Measurements from ENCODE around the gene LIPI.

The LIPI gene

DNA sequence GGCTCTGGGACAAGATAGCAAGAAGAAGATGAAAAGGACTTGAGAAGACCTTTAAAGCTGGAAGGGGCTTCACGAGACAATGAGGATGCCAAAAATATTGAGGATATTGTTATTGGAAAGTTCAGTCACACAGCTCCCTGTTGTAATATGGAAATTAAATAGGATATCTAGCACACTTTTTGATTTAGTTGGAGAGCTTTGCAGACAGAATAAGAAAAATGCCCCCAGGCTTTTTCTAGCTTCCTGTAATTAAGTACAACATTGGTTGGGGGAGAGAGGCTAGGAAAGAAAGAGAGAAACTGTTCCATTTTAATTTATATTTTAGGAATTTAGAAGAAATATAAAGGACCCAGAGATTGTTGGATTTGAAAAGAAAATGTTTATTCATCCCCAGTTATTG is 32.7 kb upstream of the LIPI start (continued):
- TF ChIP-seq, protein P1, sequence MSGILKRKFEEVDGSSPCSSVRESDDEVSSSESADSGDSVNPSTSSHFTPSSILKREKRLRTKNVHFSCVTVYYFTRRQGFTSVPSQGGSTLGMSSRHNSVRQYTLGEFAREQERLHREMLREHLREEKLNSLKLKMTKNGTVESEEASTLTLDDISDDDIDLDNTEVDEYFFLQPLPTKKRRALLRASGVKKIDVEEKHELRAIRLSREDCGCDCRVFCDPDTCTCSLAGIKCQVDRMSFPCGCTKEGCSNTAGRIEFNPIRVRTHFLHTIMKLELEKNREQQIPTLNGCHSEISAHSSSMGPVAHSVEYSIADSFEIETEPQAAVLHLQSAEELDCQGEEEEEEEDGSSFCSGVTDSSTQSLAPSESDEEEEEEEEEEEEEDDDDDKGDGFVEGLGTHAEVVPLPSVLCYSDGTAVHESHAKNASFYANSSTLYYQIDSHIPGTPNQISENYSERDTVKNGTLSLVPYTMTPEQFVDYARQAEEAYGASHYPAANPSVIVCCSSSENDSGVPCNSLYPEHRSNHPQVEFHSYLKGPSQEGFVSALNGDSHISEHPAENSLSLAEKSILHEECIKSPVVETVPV (CRISPR knock-in tag; IDR thresholded peaks at IDR 0.05): no peak
- no peak for TF ChIP-seq PPARA (CRISPR knock-in tag; IDR thresholded peaks at IDR 0.05; ENCODE audit: borderline replicate concordance)

DNA sequence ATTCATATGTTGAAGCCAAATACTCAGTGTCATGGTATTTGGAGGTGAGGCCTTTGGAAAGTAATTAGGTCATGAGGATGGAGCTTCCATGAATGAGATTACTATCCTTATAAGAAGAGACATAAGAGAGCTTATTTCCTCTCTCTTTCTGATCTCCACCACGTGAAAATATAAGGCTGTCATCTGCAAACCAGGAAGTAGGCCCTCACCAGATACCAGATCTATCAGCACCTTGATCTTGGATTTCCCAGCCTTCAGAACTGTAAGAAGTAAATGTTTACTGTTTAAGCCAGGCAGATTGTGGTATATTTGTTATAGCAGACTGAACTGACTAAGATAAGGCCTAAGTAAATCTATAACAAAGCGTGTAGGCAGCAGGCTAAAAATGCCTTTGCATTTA is 30.5 kb upstream of the LIPI start:
- ATAC-seq: no peak
- no peak for TF ChIP-seq ARNTL (CRISPR knock-in tag; IDR thresholded peaks at IDR 0.05; ENCODE audit: borderline replicate concordance, low read depth)
- TF ChIP-seq, protein P2, sequence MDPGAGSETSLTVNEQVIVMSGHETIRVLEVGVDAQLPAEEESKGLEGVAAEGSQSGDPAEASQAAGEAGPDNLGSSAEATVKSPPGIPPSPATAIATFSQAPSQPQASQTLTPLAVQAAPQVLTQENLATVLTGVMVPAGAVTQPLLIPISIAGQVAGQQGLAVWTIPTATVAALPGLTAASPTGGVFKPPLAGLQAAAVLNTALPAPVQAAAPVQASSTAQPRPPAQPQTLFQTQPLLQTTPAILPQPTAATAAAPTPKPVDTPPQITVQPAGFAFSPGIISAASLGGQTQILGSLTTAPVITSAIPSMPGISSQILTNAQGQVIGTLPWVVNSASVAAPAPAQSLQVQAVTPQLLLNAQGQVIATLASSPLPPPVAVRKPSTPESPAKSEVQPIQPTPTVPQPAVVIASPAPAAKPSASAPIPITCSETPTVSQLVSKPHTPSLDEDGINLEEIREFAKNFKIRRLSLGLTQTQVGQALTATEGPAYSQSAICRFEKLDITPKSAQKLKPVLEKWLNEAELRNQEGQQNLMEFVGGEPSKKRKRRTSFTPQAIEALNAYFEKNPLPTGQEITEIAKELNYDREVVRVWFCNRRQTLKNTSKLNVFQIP (CRISPR knock-in tag; IDR thresholded peaks at IDR 0.05; ENCODE audit: borderline replicate concordance, low read depth): no peak

DNA sequence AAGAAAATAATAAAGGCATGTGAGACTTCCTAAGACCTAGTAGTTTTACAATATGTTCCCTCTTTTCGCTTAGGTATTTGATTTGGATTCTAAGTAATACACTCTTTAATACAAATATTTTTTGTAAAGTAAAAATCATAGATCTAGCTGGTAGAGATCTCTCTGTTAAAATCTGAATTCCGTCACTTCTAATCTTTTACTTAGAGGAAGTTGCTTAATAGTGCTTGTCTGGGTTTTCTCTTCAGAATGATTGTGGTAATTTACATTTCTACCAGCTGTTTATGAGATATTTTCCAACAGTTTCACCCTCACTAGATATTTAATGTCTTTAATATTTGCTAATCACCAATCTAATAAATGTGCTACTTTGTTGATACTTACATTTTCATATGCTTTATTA is 28.5 kb upstream of the LIPI start:
- ATAC-seq: no peak
- TF ChIP-seq, protein P3, sequence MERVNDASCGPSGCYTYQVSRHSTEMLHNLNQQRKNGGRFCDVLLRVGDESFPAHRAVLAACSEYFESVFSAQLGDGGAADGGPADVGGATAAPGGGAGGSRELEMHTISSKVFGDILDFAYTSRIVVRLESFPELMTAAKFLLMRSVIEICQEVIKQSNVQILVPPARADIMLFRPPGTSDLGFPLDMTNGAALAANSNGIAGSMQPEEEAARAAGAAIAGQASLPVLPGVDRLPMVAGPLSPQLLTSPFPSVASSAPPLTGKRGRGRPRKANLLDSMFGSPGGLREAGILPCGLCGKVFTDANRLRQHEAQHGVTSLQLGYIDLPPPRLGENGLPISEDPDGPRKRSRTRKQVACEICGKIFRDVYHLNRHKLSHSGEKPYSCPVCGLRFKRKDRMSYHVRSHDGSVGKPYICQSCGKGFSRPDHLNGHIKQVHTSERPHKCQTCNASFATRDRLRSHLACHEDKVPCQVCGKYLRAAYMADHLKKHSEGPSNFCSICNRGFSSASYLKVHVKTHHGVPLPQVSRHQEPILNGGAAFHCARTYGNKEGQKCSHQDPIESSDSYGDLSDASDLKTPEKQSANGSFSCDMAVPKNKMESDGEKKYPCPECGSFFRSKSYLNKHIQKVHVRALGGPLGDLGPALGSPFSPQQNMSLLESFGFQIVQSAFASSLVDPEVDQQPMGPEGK (CRISPR knock-in tag; IDR thresholded peaks at IDR 0.05; ENCODE audit: borderline replicate concordance): no peak
- TF ChIP-seq ZNF70 (CRISPR knock-in tag; IDR thresholded peaks at IDR 0.05) (no peak), ESRRG (CRISPR knock-in tag; IDR thresholded peaks at IDR 0.05) (no peak), GLIS3 (CRISPR knock-in tag; IDR thresholded peaks at IDR 0.05) (no peak), BACH2 (CRISPR knock-in tag; IDR thresholded peaks at IDR 0.05; ENCODE audit: borderline replicate concordance) (no peak), ZC3H10 (CRISPR knock-in tag; IDR thresholded peaks at IDR 0.05) (no peak), OSR1 (CRISPR knock-in tag; IDR thresholded peaks at IDR 0.05) (no peak), ZFP30 (CRISPR knock-in tag; IDR thresholded peaks at IDR 0.05) (no peak), ARNTL (CRISPR knock-in tag; IDR thresholded peaks at IDR 0.05; ENCODE audit: borderline replicate concordance, low read depth) (no peak), ISL1 (CRISPR knock-in tag; IDR thresholded peaks at IDR 0.05) (no peak), TCF4 (CRISPR knock-in tag; IDR thresholded peaks at IDR 0.05; ENCODE audit: borderline replicate concordance) (no peak), CSDC2 (CRISPR knock-in tag; IDR thresholded peaks at IDR 0.05) (no peak), ZNF8 (CRISPR knock-in tag; IDR thresholded peaks at IDR 0.05) (no peak), TOX (CRISPR knock-in tag; IDR thresholded peaks at IDR 0.05; ENCODE audit: borderline replicate concordance) (no peak), SNAI2 (CRISPR knock-in tag; IDR thresholded peaks at IDR 0.05) (no peak)
- TF ChIP-seq, protein P1 (CRISPR knock-in tag; IDR thresholded peaks at IDR 0.05): no peak
- TF ChIP-seq, protein P4, sequence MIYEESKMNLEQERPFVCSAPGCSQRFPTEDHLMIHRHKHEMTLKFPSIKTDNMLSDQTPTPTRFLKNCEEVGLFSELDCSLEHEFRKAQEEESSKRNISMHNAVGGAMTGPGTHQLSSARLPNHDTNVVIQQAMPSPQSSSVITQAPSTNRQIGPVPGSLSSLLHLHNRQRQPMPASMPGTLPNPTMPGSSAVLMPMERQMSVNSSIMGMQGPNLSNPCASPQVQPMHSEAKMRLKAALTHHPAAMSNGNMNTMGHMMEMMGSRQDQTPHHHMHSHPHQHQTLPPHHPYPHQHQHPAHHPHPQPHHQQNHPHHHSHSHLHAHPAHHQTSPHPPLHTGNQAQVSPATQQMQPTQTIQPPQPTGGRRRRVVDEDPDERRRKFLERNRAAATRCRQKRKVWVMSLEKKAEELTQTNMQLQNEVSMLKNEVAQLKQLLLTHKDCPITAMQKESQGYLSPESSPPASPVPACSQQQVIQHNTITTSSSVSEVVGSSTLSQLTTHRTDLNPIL (CRISPR knock-in tag; IDR thresholded peaks at IDR 0.05; ENCODE audit: low read depth): no peak
- TF ChIP-seq, protein P2 (CRISPR knock-in tag; IDR thresholded peaks at IDR 0.05; ENCODE audit: borderline replicate concordance, low read depth): no peak

DNA sequence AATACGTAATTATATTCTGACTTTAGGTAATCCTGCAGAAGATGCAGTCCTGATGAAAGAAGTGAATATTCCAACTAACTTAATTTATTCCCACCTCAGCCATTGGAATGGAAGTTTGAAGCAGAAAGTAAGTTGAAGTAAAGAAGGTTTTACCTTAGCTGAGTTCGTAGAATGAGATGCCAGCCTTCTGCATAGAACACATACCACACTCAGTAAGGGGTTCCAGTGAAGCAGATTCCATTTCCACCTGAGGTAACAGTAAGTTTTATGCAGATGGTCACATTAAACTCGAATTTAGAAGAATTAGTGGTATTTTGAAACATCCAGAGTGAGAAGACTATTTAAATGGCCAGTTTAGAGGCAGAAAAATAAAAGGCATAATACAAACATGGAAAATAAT is 25.4 kb upstream of the LIPI start:
- no peak for ATAC-seq
- TF ChIP-seq ISL1 (CRISPR knock-in tag; IDR thresholded peaks at IDR 0.05): no peak
- TF ChIP-seq ZNF8 (CRISPR knock-in tag; IDR thresholded peaks at IDR 0.05): no peak
- no peak for TF ChIP-seq ZC3H10 (CRISPR knock-in tag; IDR thresholded peaks at IDR 0.05)
- no peak for TF ChIP-seq RARB (CRISPR knock-in tag; IDR thresholded peaks at IDR 0.05)
- TF ChIP-seq ZFP30 (CRISPR knock-in tag; IDR thresholded peaks at IDR 0.05): no peak
- no peak for TF ChIP-seq ZNF565 (CRISPR knock-in tag; conservative IDR thresholded peaks at IDR 0.05; ENCODE audit: low read depth)
- no peak for TF ChIP-seq CSDC2 (CRISPR knock-in tag; IDR thresholded peaks at IDR 0.05)
- TF ChIP-seq TCF4 (CRISPR knock-in tag; IDR thresholded peaks at IDR 0.05; ENCODE audit: borderline replicate concordance): no peak
- TF ChIP-seq, protein P3 (CRISPR knock-in tag; IDR thresholded peaks at IDR 0.05; ENCODE audit: borderline replicate concordance): no peak
- no peak for TF ChIP-seq ESRRG (CRISPR knock-in tag; IDR thresholded peaks at IDR 0.05)
- no peak for TF ChIP-seq OSR1 (CRISPR knock-in tag; IDR thresholded peaks at IDR 0.05)
- TF ChIP-seq ZFP3 (CRISPR knock-in tag; IDR thresholded peaks at IDR 0.05): no peak
- TF ChIP-seq TOX (CRISPR knock-in tag; IDR thresholded peaks at IDR 0.05; ENCODE audit: borderline replicate concordance): no peak
- TF ChIP-seq, protein P1 (CRISPR knock-in tag; IDR thresholded peaks at IDR 0.05): no peak
- no peak for TF ChIP-seq GLIS3 (CRISPR knock-in tag; IDR thresholded peaks at IDR 0.05)
